Subcutaneous adipose tissue (tissue), 4 donors: Measurements from ENCODE around the gene SMARCC1. TPM values are rescaled to one million over a fixed set of nuclear protein-coding genes. Genes with fewer than 3 reads are reported as not detected.

Source experiments
- total RNA-seq, 4 donors: library from RNA; depleted of rRNA; stranded (reverse); fragments of >200 nt; gene quantifications; one replicate each; pipeline ENCODE4 v1.1.0, GENCODE V29; 2016
- TF ChIP-seq, protein P1 (sequence below): fragments of 450-650 bp; IDR thresholded peaks from one replicate; pipeline ENCODE4 v1.5.1; 2016; ENCODE audit warnings: low read depth, mild to moderate bottlenecking, control low read depth, antibody characterized with exemption, moderate library complexity

Gene SMARCC1
- total RNA-seq, 4 donors from 2014 or later, result 25.8 to 29.2 (median 26.1) TPM

DNA sequence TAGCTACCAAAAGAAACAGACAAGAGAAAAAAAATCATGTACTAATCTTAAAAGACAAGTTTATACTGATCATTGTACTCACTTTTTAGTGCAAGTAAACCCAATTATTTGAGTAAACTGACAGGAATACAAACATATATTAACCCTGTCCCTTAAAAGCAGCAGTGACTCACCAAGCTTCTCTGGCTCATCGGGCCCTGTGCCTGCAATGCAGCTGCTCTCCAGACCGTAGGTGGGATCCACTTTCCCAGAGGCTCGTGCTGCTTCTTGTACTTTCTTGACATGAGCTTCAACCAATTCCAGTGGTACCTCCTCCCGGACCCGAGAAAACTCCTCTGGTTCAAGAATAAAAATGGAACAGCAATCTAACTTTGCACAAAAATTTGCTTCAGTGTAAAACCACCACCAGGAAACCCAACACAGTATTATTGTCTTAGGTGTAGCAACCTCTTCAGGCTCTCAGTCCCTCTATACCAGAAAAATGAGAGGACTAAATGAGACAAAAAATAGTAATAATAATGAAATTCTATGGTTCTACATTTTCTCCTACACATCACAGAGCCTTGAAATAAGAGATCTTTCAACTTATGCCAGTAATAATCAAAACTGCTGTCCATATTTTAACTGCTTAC, 120.5 kb downstream of the SMARCC1 start:
- TF ChIP-seq, protein P1, sequence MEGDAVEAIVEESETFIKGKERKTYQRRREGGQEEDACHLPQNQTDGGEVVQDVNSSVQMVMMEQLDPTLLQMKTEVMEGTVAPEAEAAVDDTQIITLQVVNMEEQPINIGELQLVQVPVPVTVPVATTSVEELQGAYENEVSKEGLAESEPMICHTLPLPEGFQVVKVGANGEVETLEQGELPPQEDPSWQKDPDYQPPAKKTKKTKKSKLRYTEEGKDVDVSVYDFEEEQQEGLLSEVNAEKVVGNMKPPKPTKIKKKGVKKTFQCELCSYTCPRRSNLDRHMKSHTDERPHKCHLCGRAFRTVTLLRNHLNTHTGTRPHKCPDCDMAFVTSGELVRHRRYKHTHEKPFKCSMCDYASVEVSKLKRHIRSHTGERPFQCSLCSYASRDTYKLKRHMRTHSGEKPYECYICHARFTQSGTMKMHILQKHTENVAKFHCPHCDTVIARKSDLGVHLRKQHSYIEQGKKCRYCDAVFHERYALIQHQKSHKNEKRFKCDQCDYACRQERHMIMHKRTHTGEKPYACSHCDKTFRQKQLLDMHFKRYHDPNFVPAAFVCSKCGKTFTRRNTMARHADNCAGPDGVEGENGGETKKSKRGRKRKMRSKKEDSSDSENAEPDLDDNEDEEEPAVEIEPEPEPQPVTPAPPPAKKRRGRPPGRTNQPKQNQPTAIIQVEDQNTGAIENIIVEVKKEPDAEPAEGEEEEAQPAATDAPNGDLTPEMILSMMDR, result no peak

DNA sequence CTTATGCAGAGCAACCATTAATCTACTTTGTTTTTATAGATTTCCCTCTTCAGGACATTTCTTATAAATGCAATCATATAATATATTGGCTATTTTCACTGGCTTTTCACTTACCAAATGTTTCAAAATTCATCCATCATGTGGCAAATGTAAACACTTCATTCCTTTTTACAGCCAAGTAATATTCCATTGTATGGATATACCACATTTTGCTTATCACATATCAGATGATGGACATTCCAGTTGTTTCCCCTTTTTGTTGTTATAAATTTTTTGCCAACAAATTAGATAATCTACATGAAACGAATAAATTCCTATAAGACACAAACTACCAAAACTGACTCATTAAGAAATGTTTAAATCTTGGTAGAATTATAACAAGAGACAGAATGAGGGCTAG, 123.2 kb downstream of the SMARCC1 start:
- TF ChIP-seq, protein P1, result no peak

DNA sequence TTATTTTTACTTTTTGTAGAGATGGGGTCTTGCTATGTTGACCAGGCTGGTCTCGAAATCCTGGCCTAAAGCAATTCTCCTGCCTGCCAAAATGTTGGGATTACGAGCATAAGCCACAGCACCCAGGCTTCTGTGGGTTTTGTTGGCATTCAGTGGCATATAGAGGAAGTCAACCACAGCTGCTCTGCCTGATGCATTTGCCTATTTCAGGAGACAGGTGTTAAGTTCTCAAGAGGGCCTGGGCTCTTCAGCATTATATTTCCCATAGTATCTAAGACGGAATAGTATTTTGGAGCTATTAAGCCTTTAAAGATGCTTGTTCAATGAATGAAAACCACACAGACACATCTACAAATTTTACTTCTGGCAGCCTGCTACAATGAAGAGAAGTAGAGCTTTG, 129.6 kb downstream of the SMARCC1 start:
- TF ChIP-seq, protein P1, result no peak

DNA sequence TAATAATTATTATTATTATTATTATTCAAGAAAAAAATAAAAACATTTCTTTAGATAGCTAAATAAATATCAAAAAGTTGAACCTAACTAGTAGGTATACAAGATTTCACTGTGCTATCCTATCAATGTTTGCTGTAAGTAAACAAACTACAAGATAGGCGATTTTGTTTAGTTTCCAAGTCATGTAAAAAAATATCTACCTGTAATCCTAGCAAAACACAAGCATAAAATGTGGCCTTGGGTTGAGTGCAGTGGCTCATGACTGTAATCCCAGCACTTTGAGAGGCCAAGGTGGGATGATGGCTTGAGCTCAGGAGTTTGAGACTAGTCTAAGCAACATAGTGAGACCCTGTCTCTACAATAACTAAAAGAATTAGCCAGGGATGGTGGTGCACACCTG, 131.4 kb downstream of the SMARCC1 start:
- TF ChIP-seq, protein P1, result no peak

DNA sequence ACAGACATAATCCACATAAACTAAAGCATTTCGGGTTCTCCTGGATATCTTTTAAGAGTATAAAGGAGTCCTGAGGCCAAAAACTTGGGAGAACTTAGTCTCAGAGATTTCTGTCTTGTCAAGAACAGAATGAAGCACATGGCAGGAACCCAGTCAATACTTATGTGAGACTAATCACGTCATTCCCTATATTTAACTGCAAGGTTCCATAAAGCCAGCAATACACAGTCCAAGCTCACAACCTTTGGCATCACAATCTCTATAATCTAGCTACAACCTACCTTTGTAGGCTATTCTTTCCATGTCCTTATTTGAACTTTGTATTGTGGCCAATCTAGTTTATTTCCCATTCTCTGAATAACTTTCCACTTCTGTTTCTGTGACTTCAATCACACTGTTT, 134.1 kb downstream of the SMARCC1 start:
- TF ChIP-seq, protein P1, result no peak

DNA sequence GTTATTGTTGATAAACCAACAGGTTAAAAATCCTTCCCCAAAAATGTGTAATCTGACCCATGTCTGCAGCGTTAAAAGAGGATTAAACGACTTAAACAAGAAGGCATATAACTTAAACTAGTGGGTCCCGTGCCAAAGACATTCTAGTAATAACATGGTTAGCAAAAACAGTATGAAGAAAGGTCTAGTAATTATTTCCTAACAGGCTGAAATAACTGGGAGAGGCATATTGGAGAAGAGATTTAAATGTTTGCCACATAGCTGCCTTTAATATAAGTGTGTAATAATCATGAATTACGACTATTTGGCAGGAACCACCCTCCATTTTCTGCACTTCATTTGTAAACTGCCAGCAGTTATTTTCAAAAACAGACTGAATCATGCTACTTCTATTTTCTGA, 135.3 kb downstream of the SMARCC1 start:
- TF ChIP-seq, protein P1, result no peak

DNA sequence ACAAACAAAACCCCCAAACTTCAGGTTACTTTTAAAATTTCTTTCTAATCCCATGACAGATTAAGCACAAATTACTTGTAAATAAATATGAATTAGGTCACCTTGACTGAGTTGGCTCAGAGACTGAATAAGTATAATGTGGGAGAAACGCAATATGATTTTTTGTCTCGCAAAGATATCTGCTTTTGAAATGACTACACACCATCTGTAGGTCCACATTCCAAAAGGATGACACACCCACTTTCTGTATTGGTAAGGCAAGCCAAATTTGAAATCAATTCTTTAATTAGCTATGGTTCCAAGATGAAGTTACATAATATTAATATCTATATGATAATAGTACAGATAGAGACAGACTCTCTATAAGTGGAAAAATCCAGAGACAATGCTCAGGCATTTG, 136.1 kb downstream of the SMARCC1 start:
- TF ChIP-seq, protein P1, result no peak
